ENCODE results near the gene PALS2.
A peak's percentile ranks its signal among the peaks of the same experiment; 100 is the strongest.

PALS2 gene

GRCh38 chr7:24572997-24573553, at the start of gene PALS2:
Gene PALS2, plus strand, starts transcription at chr7:24573452. Its CDS starts 50,216 bp downstream, at chr7:24623668.
- no peak for DNase-seq

- no peak for DNase-seq
Observed at GRCh38 chr7:24531255-24531654, 42.0 kb upstream of the PALS2 start.

- DNase-seq, result no peak
Observed at GRCh38 chr7:24536682-24537081, 36.6 kb upstream of the PALS2 start.

- DNase-seq, result no peak
Observed at GRCh38 chr7:24540956-24541355, 32.3 kb upstream of the PALS2 start.

GRCh38 chr7:24545215-24545614, 28.0 kb upstream of the PALS2 start:
- no peak for DNase-seq

- DNase-seq, result no peak
Observed at GRCh38 chr7:24548390-24548789, 24.9 kb upstream of the PALS2 start.

- DNase-seq, result no peak
Observed at GRCh38 chr7:24549991-24550390, 23.3 kb upstream of the PALS2 start.

- DNase-seq, result no peak
Observed at GRCh38 chr7:24555184-24555583, 18.1 kb upstream of the PALS2 start.

GRCh38 chr7:24555719-24556118, 17.5 kb upstream of the PALS2 start:
- DNase-seq, result no peak

- DNase-seq, result no peak
Observed at GRCh38 chr7:24560772-24561171, 12.5 kb upstream of the PALS2 start.

GRCh38 chr7:24566274-24566673, 7.0 kb upstream of the PALS2 start:
- DNase-seq, result no peak

- DNase-seq, result no peak
Observed at GRCh38 chr7:24570983-24571382, 2.3 kb upstream of the PALS2 start.

GRCh38 chr7:24572016-24572392, 1.2 kb upstream of the PALS2 start:
- DNase-seq, result no peak

GRCh38 chr7:24572393-24572996, 757 bp upstream of the PALS2 start:
- no peak for DNase-seq

GRCh38 chr7:24573554-24574338, 494 bp downstream of the PALS2 start:
- no peak for DNase-seq

GRCh38 chr7:24574386-24574785, 1.1 kb downstream of the PALS2 start:
- DNase-seq, result no peak

GRCh38 chr7:24574950-24575349, 1.7 kb downstream of the PALS2 start:
- no peak for DNase-seq

GRCh38 chr7:24576171-24577025, 3.1 kb downstream of the PALS2 start:
- peak; percentile 57 for DNase-seq

GRCh38 chr7:24578052-24578451, 4.8 kb downstream of the PALS2 start:
- DNase-seq, result no peak

- no peak for DNase-seq
Observed at GRCh38 chr7:24580283-24580946, 7.2 kb downstream of the PALS2 start.

- no peak for DNase-seq
Observed at GRCh38 chr7:24582166-24582565, 8.9 kb downstream of the PALS2 start.

GRCh38 chr7:24587853-24588252, 14.6 kb downstream of the PALS2 start:
- DNase-seq, result no peak

GRCh38 chr7:24591152-24591551, 17.9 kb downstream of the PALS2 start:
- DNase-seq, result no peak

All from NCI-H2081 treated with DMSO at 0.1 percent for 48 hours (cell line).